ENCODE results near the gene CARD16.

The CARD16 gene

GRCh38 chr11:104992781-104993180 lies 52.4 kb downstream of the CARD16 start:
- no peak for DNase-seq

- no peak for DNase-seq
Observed at GRCh38 chr11:104991994-104992393, 53.1 kb downstream of the CARD16 start.
